Fibroblast of skin of scalp (primary cell): ENCODE results near the gene CST1.
"Not testable (repeated sequence)": the region's sequence is repeated elsewhere in the genome, so short reads cannot be mapped to it uniquely, and the experiment has no call there.

Source experiments
- DNase-seq: peaks from one replicate; pipeline ENCODE4 v3.0.0-alpha.2; 2013

CST1 gene

DNA sequence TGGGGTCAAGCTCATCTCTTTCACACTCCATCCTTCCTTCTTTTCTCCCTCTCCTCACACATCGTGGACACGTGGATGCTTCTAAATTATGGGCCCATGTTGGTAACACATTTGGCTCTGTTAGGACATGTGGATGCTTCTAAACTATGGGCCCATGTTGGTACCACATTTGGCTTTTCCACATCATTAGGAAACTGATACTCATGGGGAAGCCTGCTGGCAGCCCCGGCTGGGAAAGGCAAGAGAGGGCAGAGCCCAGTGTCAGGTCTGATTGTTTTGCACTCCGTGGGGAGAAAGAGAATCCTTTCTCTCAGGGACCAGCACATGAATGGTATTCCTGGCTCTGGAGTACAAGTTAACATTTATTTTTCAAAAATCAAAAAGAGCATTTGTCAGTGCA, 4.0 kb upstream of the CST1 start:
- DNase-seq: no peak

DNA sequence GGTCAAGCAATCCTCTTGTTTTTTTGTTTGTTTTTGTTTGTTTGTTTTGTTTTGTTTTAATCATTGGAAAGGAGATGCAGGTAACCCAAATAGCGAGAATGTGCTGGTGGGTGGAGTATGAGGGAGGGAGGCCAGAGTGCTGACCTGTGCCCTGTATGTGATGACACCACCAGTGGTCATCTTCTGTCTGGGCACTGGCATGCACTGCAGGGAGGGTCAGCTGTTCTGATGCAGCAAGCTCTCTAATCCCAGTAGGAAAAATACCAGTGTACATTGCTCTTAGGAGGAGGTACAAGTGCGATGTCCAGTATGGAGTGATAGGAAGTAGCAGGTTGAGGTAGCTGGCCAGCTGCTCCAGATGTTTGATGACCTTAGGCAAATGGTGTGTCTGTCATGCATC, 2.9 kb upstream of the CST1 start:
- DNase-seq: no peak

DNA sequence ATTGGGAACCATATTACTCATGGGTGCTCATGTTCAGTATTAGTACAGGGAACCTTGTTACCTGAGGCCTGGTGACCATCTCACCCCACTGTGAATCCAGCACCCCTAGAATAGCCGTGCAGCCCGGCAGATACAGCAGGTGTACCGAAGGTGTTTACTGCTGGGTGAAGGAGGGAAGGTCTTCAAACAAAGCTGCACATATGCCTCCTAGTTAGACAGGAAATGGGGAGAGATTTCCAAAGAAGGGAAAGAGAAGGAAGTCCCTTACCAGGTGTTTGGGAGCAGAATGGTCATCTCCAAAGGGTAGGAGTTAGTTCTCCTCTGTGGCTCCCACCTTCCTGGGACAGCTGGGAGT, 2.4 kb upstream of the CST1 start:
- no peak for DNase-seq

DNA sequence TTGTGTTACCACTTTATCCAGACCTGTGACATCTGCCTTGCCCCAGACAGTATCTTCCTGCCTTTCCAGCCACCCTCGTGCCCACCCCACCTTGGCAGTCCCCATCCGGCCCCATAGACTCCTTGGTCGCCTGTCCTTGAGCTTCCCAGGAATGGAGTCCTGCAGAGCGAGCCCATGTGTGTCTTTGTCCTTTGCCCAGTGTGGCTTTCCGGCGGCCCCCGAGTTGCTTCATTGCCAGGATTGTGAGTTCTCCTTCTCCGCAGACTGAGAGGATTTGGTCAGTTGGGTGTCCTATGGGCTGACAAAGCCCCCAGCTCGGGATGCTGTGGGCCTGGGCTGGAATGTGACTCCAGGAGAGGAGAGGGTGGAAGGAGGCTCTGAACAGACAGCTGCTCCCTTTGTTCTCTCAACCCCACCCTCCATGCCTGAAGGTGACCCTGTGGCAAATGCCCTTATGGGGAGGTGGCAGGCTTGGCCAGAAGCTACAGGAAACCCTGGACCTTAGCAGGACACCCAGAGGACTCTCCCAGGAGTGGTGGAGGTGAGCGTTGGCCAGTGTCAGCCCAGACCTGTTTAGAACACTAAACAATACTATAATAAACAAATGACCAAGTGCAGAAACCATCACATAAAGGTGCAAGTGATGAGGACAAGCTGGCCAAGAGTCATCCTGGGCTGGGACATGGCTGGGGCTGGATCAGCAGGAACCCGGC, 1.9 kb upstream of the CST1 start:
- no peak for DNase-seq

DNA sequence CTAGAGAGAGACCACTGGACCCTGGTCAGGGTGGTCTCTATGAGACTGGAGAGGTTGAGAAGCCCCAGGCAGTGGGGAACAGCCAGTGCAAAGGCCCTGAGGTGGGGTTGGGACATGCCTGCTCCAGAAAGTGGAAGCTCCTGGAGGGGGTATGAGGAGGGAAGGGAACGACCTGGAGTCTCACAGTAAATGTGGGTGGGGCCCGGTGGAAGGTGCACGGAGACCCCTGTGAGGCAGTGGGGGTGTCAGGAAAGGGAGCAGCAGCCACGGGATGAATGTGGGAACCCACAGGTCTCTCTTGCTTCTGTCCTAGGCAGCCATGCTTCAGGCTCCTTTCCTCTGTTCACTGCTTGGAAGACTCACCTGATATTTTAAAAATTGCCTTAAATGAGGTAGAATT, 1.3 kb upstream of the CST1 start:
- DNase-seq: no peak

DNA sequence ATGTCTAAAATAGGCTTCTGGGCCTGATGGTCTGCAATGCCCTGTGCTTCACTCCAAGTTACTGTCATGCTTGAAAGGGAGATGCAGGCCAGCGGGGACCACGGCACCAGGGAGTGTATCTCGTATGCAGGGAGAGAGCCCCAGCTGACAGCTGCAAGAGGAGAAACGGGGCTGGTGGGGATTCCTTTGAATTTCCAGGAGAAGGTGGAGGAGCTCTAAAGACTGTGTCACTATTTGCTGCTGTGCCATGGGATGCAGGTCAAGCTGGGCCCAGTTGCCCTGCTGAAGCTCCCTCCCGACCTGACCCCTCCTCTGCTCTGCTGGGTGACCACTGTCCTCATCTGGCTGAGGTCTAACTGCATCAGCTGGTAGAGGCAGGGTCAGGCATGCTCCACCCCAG, 989 bp downstream of the CST1 start:
- DNase-seq: no peak

DNA sequence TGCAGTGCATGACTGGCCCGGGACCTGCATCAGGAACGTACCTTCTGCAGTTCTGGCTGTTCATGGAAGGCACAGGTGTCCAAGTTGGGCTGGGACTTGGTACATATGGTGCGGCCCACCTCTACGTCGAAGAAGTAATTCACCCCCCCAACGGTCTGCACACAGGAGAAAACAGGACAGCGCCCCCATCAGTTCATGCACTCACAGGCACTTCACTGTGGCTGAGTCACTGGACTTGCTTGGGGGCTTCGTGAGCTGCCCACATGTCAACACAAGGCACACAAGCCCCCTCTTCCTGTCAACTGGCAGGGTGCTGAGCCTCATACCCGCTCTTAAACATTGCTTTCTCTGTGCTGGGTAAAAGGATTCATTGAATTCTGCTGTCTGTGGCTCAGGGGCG, 1.8 kb downstream of the CST1 start:
- DNase-seq: not testable (repeated sequence)

DNA sequence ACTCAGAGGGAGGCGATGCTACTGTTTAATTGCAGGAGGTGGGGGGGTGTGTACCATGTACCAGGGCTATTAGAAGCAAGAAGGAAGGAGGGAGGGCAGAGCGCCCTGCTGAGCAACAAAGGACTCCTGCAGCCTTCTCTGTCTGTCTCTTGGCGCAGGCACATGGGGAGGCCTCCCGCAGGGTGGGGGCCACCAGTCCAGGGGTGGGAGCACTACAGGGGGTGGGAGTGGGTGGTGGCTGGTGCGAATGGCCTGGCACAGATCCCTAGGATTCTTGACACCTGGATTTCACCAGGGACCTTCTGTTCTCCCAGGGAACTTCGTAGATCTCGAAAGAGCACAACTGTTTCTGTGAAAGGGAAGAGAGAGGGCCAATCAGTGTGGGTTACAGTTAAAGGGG, 3.2 kb downstream of the CST1 start:
- not testable (repeated sequence) for DNase-seq

DNA sequence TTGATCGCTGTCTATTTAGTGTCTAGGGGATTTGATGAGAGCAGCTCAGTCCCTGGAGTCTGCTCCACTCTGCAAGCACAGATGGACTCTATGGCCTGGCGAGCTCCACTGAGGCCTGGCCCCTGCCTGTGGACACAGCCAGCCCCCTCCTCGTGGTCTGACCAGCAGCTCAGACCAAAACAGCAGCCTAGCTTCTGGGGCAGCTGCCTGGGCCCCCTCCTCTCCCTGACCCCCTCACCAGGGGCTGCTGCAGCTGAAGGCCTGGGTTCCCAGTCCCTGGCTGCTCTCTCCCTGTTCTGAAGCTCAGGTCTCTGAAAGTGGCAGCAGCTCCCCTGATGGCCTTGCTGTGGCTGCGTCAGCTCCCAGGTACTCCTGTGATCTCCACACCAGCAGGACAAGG, 3.6 kb downstream of the CST1 start:
- DNase-seq: not testable (repeated sequence)

DNA sequence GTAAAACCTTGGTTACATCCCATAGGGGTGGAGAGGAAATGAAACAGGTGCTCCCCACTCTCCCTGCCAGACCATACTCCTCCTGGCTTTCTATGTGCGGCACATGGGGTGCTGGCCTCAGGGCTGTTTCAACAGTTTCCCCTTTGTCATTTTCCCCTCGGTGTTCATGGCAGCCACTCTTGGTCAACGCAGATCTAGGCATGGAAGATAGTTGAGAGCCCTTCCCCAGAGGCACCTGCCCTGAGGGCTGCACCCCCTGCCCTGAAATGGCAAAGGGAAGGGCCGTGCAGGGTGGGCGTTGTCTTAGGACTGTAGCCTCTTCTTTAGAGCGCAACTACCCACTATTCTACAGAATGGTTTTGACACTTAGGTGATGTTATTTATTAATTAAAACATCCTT, 4.4 kb downstream of the CST1 start:
- no peak for DNase-seq

DNA sequence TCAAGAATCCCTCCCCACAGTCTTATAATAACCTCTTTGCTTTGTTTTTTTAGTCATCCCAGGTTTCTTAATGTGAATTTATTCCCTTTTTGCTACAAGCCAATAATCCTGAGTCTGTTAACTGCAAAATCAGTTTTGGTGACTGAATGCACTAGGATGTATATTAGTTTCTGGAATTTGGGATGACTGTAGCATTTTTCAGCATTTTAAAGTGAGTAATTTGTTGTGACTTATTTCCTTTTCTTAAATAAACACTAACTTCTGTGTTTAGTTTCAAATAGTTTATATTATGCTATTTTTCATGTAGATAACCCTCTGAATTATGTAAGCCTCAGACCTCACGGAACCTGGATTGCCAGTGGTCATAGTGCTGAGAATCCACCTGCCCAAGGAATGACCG, 5.5 kb downstream of the CST1 start:
- no peak for DNase-seq

DNA sequence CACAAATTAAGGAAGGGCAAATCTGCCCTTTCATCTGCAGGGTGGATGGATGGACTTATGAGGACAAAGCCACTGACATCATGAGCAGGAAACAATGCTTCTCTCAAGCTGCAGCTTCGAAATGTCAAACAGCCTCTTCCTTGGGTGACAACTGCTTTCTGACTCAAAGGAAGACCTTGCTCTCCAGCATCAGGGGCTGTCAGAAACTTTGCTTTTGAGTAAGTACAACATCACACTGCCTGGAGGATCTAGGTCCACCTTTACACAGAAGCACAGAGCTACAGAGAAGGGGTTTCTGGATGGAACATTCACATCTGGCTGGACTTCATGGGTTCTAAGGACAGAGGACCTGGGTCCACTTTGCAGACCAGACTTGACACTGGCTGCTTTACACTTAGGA, 5.9 kb downstream of the CST1 start:
- DNase-seq: no peak

DNA sequence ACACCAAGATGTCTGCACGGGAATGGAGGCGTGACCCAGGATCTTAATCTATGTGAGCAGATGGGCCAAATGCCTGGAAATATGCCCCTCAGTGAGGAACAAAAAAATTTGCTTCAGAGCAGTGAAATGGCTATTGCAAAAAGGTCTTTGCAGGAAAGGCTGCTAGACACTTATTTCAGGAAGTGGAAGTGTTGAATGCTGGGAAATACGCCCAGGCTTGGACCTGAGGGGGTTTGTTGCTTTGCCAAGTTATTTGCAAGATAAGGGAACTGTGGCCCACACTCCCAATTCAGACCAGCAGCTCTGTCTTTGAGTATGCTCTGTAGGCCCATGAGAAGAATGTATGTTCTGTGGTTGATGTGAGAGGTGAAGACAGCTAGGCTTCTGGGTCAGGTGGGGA, 15.3 kb downstream of the CST1 start:
- DNase-seq: not testable (repeated sequence)

DNA sequence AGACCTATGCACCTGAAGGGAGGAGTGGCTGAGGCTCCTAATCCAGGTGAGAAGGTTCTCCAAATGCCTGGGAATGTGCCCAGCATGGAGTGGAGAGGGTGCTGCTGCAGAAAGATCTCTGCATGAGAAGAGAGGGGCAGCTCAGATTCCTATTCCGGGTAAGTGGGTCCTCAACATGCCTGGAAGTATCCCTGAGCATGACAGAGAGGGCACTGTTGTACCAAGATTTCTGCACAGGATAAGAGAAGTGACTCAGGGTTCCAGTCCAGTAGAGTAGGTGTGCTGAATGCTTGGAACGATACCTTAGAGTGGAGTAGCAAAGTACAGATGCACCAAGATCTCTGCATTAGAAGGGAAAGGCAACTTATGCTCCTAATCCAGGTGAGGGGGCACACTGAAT, 15.8 kb downstream of the CST1 start:
- not testable (repeated sequence) for DNase-seq

DNA sequence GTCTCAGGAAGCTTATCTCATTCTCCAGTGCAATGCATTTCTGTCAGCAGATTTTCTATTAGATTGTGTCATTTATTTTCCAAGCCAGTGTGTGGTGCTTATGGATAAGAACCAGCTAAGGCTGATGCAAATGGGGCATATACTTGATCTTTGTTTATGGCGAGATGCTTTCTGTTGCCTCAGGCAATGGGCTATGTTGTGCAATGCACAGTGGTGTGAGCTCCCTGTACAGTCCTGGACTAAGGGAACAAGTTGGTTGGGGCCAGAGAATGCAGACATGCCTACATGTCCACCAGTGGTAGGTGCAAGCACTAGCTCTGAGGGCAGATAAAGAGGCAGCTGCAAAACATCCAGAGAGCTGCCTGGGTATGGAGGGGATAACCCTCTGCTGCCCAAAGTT, 16.3 kb downstream of the CST1 start:
- DNase-seq: not testable (repeated sequence)

DNA sequence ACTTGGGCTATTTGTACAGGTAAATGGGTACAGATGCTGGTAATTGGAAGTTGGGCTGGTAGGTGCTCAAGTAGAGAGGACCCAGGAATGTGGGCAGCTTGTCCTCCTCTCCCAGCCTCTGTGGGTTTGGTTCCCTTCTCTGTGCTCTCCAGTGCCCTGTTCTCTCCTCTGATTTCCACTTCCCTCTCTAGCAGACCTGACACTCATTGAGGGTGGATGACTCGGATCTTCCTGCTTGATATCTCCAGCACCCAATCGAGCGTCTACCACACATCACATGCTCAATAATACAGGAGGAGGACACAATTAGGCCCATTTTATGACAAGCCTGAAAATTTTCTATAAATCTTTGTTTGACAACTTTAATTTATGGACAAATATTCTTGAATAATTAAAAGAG, 23.7 kb downstream of the CST1 start:
- DNase-seq: no peak

DNA sequence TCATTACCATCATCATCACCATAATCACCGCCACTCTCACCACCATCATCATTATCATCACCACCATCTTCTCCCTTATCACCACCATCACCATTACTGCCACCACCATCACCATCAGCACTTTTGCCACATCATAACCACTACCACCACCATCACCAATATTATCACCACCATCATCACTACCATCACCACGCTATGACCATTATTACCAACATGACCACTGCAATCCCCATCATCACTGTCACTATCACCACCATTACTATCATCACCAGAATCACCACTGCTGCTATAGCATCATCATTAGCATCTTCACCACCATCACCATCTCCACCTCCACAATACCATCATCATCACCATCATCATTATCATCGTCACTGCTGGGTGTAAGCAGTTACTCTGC, 25.6 kb downstream of the CST1 start:
- no peak for DNase-seq

DNA sequence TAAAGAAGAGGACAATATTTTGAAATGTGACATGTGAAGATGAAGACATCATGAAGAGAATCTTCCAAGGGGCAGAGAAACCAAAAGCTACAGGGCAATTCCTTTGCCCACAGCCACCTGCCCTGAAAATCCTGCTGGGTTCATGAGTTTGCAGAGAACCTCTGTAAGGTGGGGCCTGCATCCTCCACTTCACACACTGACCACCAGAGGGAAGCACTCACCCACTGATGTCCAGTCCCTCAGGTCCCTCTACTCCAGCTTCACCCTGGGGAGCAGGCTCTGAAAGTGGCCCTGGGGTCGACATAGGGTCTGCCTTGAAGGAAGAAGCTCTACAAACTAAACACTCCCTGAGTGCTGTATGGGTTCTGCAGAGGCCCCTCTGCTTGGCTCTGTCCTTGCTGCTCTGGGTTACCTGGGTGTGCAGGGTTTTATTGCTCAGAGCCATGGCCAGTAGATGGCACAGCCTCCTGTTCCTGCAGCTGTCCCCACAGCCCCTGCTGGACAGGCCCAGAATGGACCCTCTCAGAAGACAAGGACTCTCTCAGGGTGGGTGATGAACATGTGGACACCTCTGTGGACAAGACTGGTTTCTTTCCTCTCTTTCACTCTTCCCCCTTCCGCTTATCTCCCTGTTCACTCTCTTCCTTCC, 27.0 kb downstream of the CST1 start:
- DNase-seq: peak; percentile 21

DNA sequence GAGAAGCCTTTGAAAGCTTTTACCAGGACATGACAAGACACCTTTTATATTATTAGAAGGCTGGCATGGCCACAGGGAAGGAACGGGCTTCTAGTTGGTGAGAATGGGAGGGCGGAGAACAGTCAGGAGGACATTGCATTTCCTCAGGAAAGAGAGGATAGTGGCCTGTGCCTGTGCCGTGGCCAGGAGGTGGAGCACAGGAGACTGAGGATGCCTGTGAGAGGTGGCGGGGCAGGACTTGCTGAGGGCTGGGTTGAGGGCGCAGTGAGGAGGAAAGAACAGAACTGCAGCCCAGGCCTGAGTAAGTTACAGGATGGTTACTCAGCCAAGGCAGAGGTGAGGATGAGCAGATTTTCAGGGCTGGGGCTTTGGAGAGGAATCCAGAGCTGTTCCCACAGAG, 27.9 kb downstream of the CST1 start:
- not testable (repeated sequence) for DNase-seq

DNA sequence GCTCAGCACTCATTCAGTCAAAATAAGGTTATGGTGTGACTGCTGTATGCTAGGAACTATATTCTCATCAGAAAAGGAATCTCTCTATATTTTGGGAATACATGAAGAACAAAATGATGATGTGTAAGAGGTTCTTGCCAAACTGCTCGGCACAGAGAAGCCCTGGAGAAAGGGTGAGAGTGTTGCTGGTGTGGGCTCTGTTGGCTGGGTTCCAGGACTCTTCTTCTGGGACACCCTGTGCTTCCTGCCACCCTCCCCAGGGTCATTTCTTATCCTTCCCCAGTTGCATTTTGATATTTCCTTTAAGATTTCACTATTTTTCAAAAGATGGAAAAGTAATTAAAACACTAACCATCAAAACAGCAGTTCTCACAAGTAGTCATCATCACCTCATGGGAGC, 28.8 kb downstream of the CST1 start:
- no peak for DNase-seq

DNA sequence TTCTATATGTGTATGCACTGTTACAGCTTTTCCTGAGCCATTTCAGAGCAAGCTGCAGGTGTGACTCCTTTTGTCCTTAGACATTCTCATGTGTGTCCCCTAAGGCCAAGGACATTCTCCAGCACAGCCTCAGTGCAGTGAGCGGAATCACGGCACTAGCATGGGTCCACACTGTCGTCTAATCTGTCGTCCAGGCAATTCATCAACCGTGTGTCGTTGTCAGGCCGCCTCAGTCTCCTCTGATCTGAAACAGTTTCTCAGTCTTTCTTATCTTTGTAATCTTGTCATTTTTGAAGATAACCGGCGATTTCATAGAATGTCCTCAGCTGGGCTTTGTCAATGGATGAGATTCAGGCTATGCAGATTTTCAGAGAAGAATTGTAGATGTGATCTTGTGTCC, 31.4 kb downstream of the CST1 start:
- DNase-seq: not testable (repeated sequence)

DNA sequence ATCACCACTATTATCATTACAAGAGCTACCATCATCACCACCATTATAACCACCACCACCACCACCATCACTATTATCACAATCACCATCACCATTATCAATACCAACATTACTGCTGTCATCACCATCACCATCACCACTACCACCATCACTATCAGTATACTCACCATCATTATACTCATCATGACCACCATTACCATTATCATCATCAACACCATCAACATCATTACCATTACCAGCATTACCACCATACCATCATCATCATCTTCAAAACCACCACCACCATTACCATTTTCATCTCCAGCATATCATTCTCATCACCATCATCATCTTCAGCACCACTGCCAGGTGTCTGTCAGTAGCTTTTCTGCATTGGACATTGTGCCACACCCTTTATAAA, 39.0 kb downstream of the CST1 start:
- DNase-seq: not testable (repeated sequence)

DNA sequence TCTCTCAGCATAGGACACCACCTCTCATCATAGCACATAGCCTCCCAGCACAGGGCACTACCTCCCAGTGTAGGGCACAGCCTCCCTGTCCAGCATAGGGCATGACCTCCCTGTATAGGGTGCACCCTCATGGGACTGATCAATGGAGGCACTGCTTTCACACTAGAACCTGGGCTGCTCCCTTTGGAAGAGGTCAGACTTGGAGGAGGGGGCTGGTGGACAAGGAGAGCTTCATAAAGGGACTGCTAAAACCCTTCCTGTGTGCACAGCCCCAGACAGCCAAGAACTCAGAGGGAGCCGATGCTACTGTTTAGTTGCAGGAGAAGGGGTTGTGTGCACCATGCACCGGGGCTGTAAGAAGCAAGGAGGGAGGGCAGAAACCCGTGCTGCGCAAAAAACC, 40.0 kb downstream of the CST1 start:
- no peak for DNase-seq

DNA sequence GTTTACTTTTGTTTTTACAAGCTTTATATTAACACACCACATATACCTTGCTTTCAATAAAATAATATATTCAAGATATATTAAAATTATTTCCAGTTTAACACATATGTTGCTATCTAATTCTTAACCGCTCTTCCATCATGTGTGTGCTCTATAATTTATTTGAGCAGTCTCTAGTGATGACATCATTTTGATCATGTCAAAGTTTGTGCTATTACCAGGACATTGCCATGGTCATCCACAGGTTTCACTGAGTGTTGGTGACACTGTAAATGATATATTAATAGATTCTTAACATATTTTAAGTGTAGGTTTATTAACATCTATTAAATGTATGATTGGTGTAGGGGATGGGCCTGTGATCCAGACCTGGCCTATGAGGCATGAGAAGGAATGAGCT, 44.8 kb downstream of the CST1 start:
- DNase-seq: no peak

DNA sequence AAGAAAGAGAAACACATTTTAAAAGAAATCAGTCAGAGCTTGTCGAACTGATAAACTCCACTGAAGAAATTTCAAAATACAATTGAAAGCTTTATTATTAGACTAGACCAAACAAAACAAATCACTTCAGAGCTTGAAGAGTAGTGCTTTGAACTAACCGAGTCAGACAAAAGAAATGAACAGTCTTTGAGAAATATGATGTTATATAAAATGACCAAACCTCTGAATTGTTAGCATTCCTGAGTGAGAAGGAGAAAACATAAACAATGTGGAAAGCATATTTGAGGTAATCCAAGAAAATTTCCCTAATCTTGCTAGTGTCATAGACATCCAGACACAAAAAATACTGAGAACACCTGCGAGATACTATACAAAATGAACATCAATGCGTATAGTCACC, 48.7 kb downstream of the CST1 start:
- DNase-seq: no peak
